ENCODE measurements around the gene MANBA.

DNA sequence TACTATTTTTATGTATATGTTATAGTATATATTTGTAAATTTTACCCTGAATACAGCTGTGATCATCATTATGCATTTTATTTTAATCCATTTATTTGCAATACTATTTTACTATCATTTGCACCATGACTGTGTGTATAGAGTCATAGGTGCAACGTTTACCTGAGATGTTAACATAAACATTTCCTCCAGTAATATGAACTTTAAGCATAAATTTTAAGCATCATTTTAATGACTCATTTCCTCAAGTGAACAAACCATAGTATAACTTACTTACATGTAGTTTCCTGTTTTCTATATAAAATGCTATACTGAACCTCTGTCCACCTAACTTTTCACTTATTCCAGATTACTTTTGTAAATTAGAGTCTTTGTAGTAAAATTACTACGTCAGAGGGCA lies 166.8 kb downstream of the MANBA start:
- TF ChIP-seq, protein P1, sequence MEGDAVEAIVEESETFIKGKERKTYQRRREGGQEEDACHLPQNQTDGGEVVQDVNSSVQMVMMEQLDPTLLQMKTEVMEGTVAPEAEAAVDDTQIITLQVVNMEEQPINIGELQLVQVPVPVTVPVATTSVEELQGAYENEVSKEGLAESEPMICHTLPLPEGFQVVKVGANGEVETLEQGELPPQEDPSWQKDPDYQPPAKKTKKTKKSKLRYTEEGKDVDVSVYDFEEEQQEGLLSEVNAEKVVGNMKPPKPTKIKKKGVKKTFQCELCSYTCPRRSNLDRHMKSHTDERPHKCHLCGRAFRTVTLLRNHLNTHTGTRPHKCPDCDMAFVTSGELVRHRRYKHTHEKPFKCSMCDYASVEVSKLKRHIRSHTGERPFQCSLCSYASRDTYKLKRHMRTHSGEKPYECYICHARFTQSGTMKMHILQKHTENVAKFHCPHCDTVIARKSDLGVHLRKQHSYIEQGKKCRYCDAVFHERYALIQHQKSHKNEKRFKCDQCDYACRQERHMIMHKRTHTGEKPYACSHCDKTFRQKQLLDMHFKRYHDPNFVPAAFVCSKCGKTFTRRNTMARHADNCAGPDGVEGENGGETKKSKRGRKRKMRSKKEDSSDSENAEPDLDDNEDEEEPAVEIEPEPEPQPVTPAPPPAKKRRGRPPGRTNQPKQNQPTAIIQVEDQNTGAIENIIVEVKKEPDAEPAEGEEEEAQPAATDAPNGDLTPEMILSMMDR (IDR thresholded peaks at IDR 0.05) = no peak
- TF ChIP-seq POLR2A (IDR thresholded peaks at IDR 0.05) = no peak

All from uterus (tissue), 2 donors.